Endothelial cell of umbilical vein (primary cell): ENCODE data around the gene RBAK. TPM values are rescaled to one million over a fixed set of nuclear protein-coding genes. Genes with fewer than 3 reads are reported as not detected.

Experiments
- BruUV-seq: library from RNA; stranded (reverse); fragments of 400-500 nt; replicated peaks from 2 replicates; lab custom pipeline; 2021; lab: Mats Ljungman, UMichigan
- CTCF ChIA-PET: fragments of 300-600, 350-600 bp; sonication (Branson Sonifier 250); formaldehyde crosslinking; loops from one replicate; lab custom pipeline; 2021; ENCODE audit warnings: antibody characterized with exemption, inconsistent platforms; lab: Charles Lee
- POLR2A ChIA-PET: fragments of 300-600, 350-600 bp; sonication (Branson Sonifier 250); formaldehyde crosslinking; loops from one replicate; lab custom pipeline; 2021; ENCODE audit warnings: antibody characterized with exemption, inconsistent platforms; lab: Charles Lee
- DNase-seq: peaks from one replicate; pipeline ENCODE4 v3.0.0-alpha.2; 2011; ENCODE audit warnings: low read depth, low spot score
- FAIRE-seq: peaks from 2 replicates; lab custom pipeline; 2011; peaks lifted over from hg19 to GRCh38; lab: Jason Lieb, UNC
- H2AFZ ChIP-seq: 2 replicates; pipeline ENCODE4 v1.6.0; 2012; ENCODE audit warnings: low read depth, low read length, control low read depth, inconsistent platforms
- H3K27ac ChIP-seq: 2 replicates; pipeline ENCODE4 v1.5.1; 2011; ENCODE audit warnings: low read depth, mild to moderate bottlenecking, control low read depth, low read length, moderate library complexity; ENCODE audit not compliant: insufficient read depth
- H3K27me3 ChIP-seq, 2 experiments: 2 replicates each; pipeline versions ENCODE4 v1.6.0 to v1.6.1; 2011; ENCODE audit warnings: low read length in 2 of 2, mixed read lengths in 1 of 2; ENCODE audit not compliant: control insufficient read depth in 2 of 2, insufficient read depth in 2 of 2
- H3K36me3 ChIP-seq, 2 experiments: 2 replicates in 1 of 2; 3 replicates in 1 of 2; pipeline ENCODE4 v1.5.1; 2011; ENCODE audit warnings: low read length in 2 of 2, mild to moderate bottlenecking in 1 of 2, moderate library complexity in 1 of 2; ENCODE audit not compliant: control insufficient read depth in 2 of 2, insufficient read depth in 2 of 2; ENCODE audit errors: extremely low read depth in 1 of 2
- H3K4me1 ChIP-seq: 3 replicates; pipeline ENCODE4 v1.5.1; 2011; ENCODE audit warnings: mild to moderate bottlenecking, low read length; ENCODE audit not compliant: control insufficient read depth, insufficient read depth; ENCODE audit errors: extremely low read depth
- H3K4me2 ChIP-seq: 2 replicates; pipeline ENCODE4 v1.6.1; 2011; ENCODE audit warnings: low read length, control low read depth, mixed read lengths; ENCODE audit not compliant: insufficient read depth
- H3K4me3 ChIP-seq, 3 experiments: fragments of 200-600 bp in 1 of 3; sonication (generic), shearing (Covaris generic) in 1 of 3; replicated peaks in 1 of 3; 2 replicates each; pipeline ENCODE4 v1.5.1; 2011 to 2016; ENCODE audit warnings: control low read depth in 3 of 3, low read length in 3 of 3, mild to moderate bottlenecking in 2 of 3, inconsistent platforms in 1 of 3, low read depth in 1 of 3, moderate library complexity in 1 of 3; ENCODE audit not compliant: insufficient read depth in 1 of 3
- H3K79me2 ChIP-seq: 2 replicates; pipeline ENCODE4 v1.6.0; 2012; ENCODE audit warnings: low read length, inconsistent platforms; ENCODE audit not compliant: control insufficient read depth, insufficient read depth
- H3K9ac ChIP-seq: replicated peaks from 2 replicates; pipeline ENCODE3; 2011; ENCODE audit warnings: low read length, control low read depth; ENCODE audit not compliant: insufficient read depth; ENCODE audit errors: extremely low read depth
- H3K9me1 ChIP-seq: replicated peaks from 3 replicates; pipeline ENCODE4 v1.6.0; 2011; ENCODE audit warnings: mild to moderate bottlenecking, low read length; ENCODE audit not compliant: control insufficient read depth, insufficient read depth; ENCODE audit errors: extremely low read depth
- H3K9me3 ChIP-seq: replicated peaks from 2 replicates; pipeline ENCODE4 v1.5.1; 2012; ENCODE audit warnings: low read length, inconsistent platforms; ENCODE audit not compliant: control insufficient read depth, insufficient read depth
- H4K20me1 ChIP-seq: replicated peaks from 2 replicates; pipeline ENCODE3; 2011; ENCODE audit warnings: mild to moderate bottlenecking, low read length; ENCODE audit not compliant: control insufficient read depth, insufficient read depth; ENCODE audit errors: extremely low read depth
- CTCF ChIP-seq, 2 donors: IDR thresholded peaks; 1 replicate in 1 of 2; 2 replicates in 1 of 2; pipeline ENCODE4 v1.5.1; 2011; ENCODE audit warnings: low read length in 2 of 2, mild to moderate bottlenecking in 2 of 2, moderate library complexity in 2 of 2, control low read depth in 1 of 2, inconsistent platforms in 1 of 2, low read depth in 1 of 2; ENCODE audit not compliant: insufficient read depth in 1 of 2; ENCODE audit errors: extremely low read depth in 1 of 2
- EZH2 ChIP-seq: IDR thresholded peaks from 2 replicates; pipeline ENCODE4 v1.6.1; 2012; ENCODE audit warnings: borderline replicate concordance, low read depth, mild to moderate bottlenecking, moderate library complexity, low read length, inconsistent platforms; ENCODE audit not compliant: severe bottlenecking
- FOS ChIP-seq: IDR thresholded peaks from 2 replicates; pipeline ENCODE4 v1.6.1; 2011; ENCODE audit warnings: mild to moderate bottlenecking, low read length, moderate library complexity, borderline replicate concordance; ENCODE audit not compliant: insufficient read depth
- GATA2 ChIP-seq: IDR thresholded peaks from 2 replicates; pipeline ENCODE4 v1.7.0; 2011; ENCODE audit warnings: low read depth, mild to moderate bottlenecking, moderate library complexity, mixed read lengths, low read length; ENCODE audit not compliant: insufficient read length, insufficient read depth
- JUN ChIP-seq: IDR thresholded peaks from 2 replicates; pipeline ENCODE4 v1.6.1; 2011; ENCODE audit warnings: borderline replicate concordance, low read depth; ENCODE audit not compliant: insufficient read length, insufficient read depth
- MAX ChIP-seq: IDR thresholded peaks from 2 replicates; pipeline ENCODE4 v1.6.1; 2011; ENCODE audit not compliant: insufficient read depth, insufficient read length
- MYC ChIP-seq: IDR thresholded peaks from one replicate; pipeline ENCODE4 v1.6.1; 2011; ENCODE audit warnings: mild to moderate bottlenecking, low read depth, low read length
- POLR2A ChIP-seq: IDR thresholded peaks from 2 replicates; pipeline ENCODE4 v1.6.1; 2012; ENCODE audit warnings: low read depth, mild to moderate bottlenecking, control low read depth, low read length
- POLR2AphosphoS5 ChIP-seq: IDR thresholded peaks from 2 replicates; pipeline ENCODE4 v1.6.1; 2012; ENCODE audit warnings: low read depth, mild to moderate bottlenecking, control low read depth, low read length, moderate library complexity; ENCODE audit not compliant: insufficient read depth
- dilution Hi-C: fragments of 300-500 bp; cut with MboI; formaldehyde crosslinking; loops from one replicate; pipeline ENCODE4 v1.15.0; 2019; ENCODE audit warnings: low sequenced_read_pairs; ENCODE audit not compliant: extremely low pct_ligation_motif_present
- intact Hi-C: fragments of 100-400 bp; cut with micrococcal nuclease; formaldehyde crosslinking; loops from one replicate; pipeline ENCODE4 v1.10.0; 2022
- polyA plus RNA-seq, 4 experiments: library from polyadenylated mRNA; depleted of rRNA in 3 of 4; stranded (reverse) in 3 of 4; unstranded in 1 of 4; fragments of >200 nt; gene quantifications; 2 replicates each; pipeline versions ENCODE4 v1.2.1 to v1.2.3, GENCODE V29; 2011 to 2012; ENCODE audit warnings: missing spikeins in 1 of 4
- total RNA-seq: library from RNA; stranded (reverse); gene quantifications from 2 replicates; pipeline ENCODE4 v1.2.3, GENCODE V29; 2021

RBAK gene
- total and polyA plus RNA-seq, 2 donors (not counting 3 experiments of a cell fraction or from before 2014, with no cell fraction given) = 1.4 to 8.6 TPM

- ChIA-PET CTCF (interaction anchor here (1.1 kb wide), 1 partner anchor 248 kb away, joined by 4 read pairs; no protein-coding TSS in a partner anchor), POLR2A (no interaction called here)
- Histone ChIP-seq H3K4me1 (no peaks in the 10 kb centered on the region), H2AFZ (no peak overlapping the region), H3K9me3 (no peaks in the 10 kb centered on the region), H3K9ac (no peak overlapping the region), H3K4me2 (no peak overlapping the region), H3K4me3 (no peak overlapping the region), H3K79me2 (no peaks in the 10 kb centered on the region), H3K9me1 (no peaks in the 10 kb centered on the region), H3K36me3 (no peaks in the 10 kb centered on the region), H3K27ac (no peak overlapping the region), H3K27me3 (peaks cover 2 to 3% of the 10 kb centered on the region in 2 experiments), H4K20me1 (no peaks in the 10 kb centered on the region)
- intact Hi-C loops (no loop called here), dilution Hi-C loops (no loop called here)
- TF ChIP-seq EZH2 = no peak
- no peak for TF ChIP-seq POLR2A
- TF ChIP-seq FOS = no peak
- TF ChIP-seq MAX = no peak
- no peak for TF ChIP-seq JUN
- TF ChIP-seq POLR2AphosphoS5 = no peak
- no peak for TF ChIP-seq GATA2
- TF ChIP-seq CTCF (IDR thresholded peaks at IDR 0.05; ENCODE audit: extremely low read depth in 1 of 2, insufficient read depth in 1 of 2, low read depth in 1 of 2, low read length in 2 of 2) = no peak
- TF ChIP-seq MYC = no peak
- peak; percentile 21 for DNase-seq
- no peak for FAIRE-seq
- BruUV-seq = no TSS peak
These were observed 32.1 kb downstream of the RBAK start for GRCh38 chr7:5077740-5078139.
